IPS DF 6.9 (cell line): ENCODE data around the gene BACE1-AS.

Experiments used
- DNase-seq: peaks from one replicate; pipeline ENCODE4 v3.0.0-alpha.2; 2013; ENCODE audit warnings: low read depth, low spot score
- H3K27ac ChIP-seq: one replicate; pipeline ENCODE4 v1.5.1; 2013; ENCODE audit warnings: low read length, control low read depth
- H3K27me3 ChIP-seq: 2 replicates; pipeline ENCODE4 v1.6.1; 2013; ENCODE audit warnings: mild to moderate bottlenecking, low read length; ENCODE audit not compliant: control insufficient read depth, insufficient read depth
- H3K36me3 ChIP-seq: 2 replicates; pipeline ENCODE4 v1.6.1; 2013; ENCODE audit warnings: low read length; ENCODE audit not compliant: control insufficient read depth, insufficient read depth
- H3K4me1 ChIP-seq: 2 replicates; pipeline ENCODE4 v1.6.1; 2013; ENCODE audit warnings: low read length; ENCODE audit not compliant: control insufficient read depth, insufficient read depth
- H3K4me3 ChIP-seq: 2 replicates; pipeline ENCODE4 v1.5.1; 2013; ENCODE audit warnings: mild to moderate bottlenecking, low read length
- H3K9me3 ChIP-seq: 2 replicates; pipeline ENCODE4 v1.6.1; 2013; ENCODE audit warnings: low read length, inconsistent platforms; ENCODE audit not compliant: control insufficient read depth, insufficient read depth
- WGBS: extraction: QIAGEN DNeasy Blood & Tissue Kit; methylation state at CpG from one replicate; pipeline ENCODE4 v1.1.7; 2013; ENCODE audit warnings: mixed read lengths, missing lambda C conversion rate; ENCODE audit not compliant: insufficient read length, insufficient coverage; 5-methylcytosine and 5-hydroxymethylcytosine counted together

BACE1-AS gene

DNA sequence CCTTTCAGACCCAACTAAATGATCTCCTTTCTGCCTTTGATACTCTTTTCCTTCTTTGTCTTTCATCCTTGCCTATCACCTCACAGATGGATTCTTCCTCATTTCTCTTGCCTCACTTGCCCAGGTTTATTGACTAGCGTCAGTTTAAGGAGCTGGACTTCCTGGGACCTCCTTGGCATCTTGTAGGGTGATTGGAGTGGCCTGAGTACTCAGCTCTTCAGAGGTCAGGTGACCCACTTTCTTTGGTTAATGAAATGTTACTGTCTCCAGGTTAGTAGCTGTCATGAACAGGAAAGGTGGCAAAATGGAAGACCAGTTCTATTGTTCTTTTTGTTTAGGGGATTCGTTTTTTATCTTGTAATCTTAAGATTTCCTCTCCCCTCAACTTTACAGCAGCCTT, 4.6 kb upstream of the BACE1-AS start:
- no peak for DNase-seq
- no peaks in the 10 kb centered on the region for H3K27me3 ChIP-seq
- WGBS = no CpG with 5 or more reads among the region's 2 CpGs
- no peaks in the 10 kb centered on the region for H3K4me1 ChIP-seq
- peaks cover 19% of the 10 kb centered on the region; the same call in 1 of the 2 replicates for H3K36me3 ChIP-seq
- no peaks in the 10 kb centered on the region for H3K9me3 ChIP-seq
- H3K4me3 ChIP-seq = no peak overlapping the region
- no peak overlapping the region for H3K27ac ChIP-seq

DNA sequence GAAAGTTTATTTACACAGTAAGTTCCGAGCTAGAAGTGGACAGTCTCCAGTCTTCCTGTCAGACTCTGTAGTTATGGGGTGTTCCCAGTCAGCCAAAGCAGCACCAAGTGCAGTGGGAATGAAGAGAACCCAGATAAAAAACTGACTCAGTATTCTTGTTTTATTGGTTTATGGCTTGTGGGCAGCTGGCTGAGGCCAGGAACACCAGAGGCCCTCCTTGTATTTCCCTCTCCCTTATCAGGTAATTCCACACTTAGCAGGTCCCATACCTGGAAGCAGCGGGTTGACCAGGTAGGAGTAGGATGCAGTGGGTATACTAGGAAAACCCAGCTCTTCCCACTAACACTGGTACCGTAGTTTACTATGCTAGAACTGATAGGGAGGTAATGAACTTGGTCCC, 3.5 kb upstream of the BACE1-AS start:
- Histone ChIP-seq H3K27me3 (no peaks in the 10 kb centered on the region), H3K27ac (no peak overlapping the region), H3K4me1 (no peaks in the 10 kb centered on the region), H3K4me3 (no peak overlapping the region), H3K36me3 (peaks cover 12% of the 10 kb centered on the region; the same call in 1 of the 2 replicates), H3K9me3 (no peaks in the 10 kb centered on the region)
- no CpG with 5 or more reads among the region's 3 CpGs for WGBS
- DNase-seq = no peak

DNA sequence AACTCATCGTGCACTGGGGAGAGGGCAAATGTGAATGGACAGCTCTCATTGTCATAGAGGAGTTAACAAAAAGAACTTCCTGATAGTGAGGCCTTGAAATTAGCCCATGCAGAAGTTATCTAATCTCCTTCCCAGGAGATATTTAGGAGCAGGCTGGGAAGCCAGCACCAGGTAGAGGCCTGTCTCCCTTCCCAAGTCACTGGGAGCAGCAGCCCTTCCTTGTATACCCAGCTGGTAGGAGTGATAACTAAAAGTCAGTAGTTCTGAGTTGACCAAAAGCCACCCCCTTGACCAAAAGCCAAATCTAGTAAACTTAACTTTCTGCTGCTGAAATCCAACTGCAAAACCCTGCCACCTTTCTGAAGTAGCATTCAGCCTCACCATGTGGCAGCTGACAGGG, 1.4 kb upstream of the BACE1-AS start:
- Histone ChIP-seq H3K27ac (no peak overlapping the region), H3K4me3 (no peak overlapping the region), H3K36me3 (peaks cover 9% of the 10 kb centered on the region; the same call in 1 of the 2 replicates), H3K27me3 (no peaks in the 10 kb centered on the region), H3K9me3 (no peaks in the 10 kb centered on the region), H3K4me1 (no peaks in the 10 kb centered on the region)
- no peak for DNase-seq
- no CpG with 5 or more reads among the region's 1 CpG for WGBS

DNA sequence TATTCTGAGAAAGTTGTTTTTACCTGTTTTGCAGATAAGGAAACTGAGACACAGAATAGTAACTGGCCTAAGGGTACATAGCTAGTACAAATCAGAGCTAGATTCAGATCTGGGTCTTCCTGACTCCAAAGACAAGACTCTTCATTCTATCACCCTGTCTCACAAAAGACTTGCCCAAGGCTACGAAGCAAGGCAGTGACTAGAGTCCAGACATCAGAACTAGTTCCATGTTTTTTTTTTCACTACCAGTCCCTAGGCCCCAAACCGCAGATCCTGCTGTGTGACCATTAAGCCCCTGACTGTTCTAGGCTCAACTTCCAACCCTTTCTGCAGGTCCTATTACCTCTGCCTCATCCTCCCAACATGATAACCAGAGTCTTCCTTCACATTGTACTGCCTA, 1.5 kb downstream of the BACE1-AS start:
- Histone ChIP-seq H3K4me3 (no peak overlapping the region), H3K27me3 (no peaks in the 10 kb centered on the region), H3K27ac (no peak overlapping the region), H3K4me1 (no peaks in the 10 kb centered on the region), H3K9me3 (no peaks in the 10 kb centered on the region), H3K36me3 (peaks cover 6% of the 10 kb centered on the region; the same call in 1 of the 2 replicates)
- no peak for DNase-seq
- WGBS = no CpG with 5 or more reads among the region's 2 CpGs

DNA sequence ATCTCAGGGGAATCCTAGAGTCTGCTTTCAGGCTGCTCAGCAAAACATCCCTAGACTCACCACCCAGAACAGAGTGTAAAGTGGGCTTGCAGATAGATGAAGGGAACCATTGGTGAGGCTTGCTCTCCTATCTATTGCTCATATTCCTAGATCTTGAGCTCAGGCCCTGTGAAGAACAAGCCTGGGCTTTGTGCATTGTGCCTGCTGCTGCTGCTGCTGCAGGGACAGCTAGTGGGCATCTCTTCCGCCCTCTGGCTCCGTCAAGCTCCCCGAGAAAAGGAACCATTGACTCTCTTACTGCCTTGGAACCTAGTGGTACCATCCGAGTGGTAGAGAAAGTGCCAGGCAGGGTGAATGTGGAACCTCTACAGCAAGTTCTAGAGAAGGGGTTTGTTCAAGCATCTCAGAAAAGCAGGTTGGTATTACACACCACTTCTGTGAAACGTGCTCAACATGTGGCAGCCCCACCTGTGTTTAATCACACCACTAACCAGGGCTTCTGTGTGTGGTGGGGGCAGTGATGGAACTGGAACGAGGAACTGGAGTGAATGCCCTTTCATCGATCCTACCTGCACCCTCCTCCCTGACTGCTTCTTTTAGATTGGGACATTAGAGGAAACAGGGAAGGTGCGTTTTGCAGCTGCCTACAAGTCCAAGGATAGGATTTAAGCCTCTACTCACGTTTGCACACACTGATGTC, 4.4 kb downstream of the BACE1-AS start:
- H3K27me3 ChIP-seq = no peaks in the 10 kb centered on the region
- H3K27ac ChIP-seq = no peak overlapping the region
- no peak overlapping the region for H3K4me3 ChIP-seq
- no peaks in the 10 kb centered on the region for H3K36me3 ChIP-seq
- H3K9me3 ChIP-seq = no peaks in the 10 kb centered on the region
- no peak for DNase-seq
- H3K4me1 ChIP-seq = peaks cover 4% of the 10 kb centered on the region
- no CpG with 5 or more reads among the region's 9 CpGs for WGBS

DNA sequence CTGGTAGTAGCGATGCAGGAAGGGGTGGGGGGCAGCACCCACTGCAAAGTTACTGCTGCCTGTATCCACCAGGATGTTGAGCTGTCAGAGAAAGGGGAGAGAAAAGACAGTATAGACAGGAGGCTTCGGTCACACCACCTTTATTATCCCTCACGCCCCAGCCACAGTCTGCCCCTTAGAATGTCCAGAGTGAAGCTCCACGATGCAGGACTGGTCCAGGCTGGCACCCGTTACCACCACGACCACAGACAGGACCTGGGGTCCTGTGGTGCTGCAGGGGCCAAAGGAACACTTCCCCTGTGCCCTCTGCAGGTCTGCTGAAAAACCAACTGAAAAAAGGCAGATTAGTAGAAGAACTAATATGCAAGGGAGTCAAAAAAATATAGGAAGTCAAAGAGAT, 5.7 kb downstream of the BACE1-AS start:
- H3K4me3 ChIP-seq = no peak overlapping the region
- H3K4me1 ChIP-seq = peaks cover 4% of the 10 kb centered on the region
- DNase-seq = no peak
- H3K27ac ChIP-seq = no peak overlapping the region
- no peaks in the 10 kb centered on the region for H3K27me3 ChIP-seq
- no peaks in the 10 kb centered on the region for H3K36me3 ChIP-seq
- no peaks in the 10 kb centered on the region for H3K9me3 ChIP-seq
- no CpG with 5 or more reads among the region's 6 CpGs for WGBS

DNA sequence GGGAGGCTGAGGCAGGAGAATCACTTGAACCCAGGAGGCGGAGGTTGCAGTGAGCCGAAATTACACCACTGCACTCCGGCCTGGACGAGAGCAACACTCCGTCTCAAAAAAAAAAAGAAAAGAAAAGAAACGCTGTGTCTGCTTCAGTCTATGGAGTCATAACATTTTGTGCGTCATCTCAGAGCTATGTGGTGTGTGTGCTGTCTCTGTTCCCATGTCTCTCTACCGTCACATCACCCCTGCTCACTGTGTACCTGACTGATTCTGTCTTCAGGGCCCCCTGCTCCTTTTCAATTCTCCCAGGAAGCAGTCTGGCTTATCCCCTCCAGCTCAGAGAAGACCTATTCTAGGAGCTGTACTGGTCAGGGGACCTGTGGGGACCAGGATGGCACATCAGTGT, 7.0 kb downstream of the BACE1-AS start:
- WGBS = no CpG with 5 or more reads among the region's 8 CpGs
- peaks cover 5% of the 10 kb centered on the region for H3K4me1 ChIP-seq
- H3K4me3 ChIP-seq = no peak overlapping the region
- H3K9me3 ChIP-seq = no peaks in the 10 kb centered on the region
- H3K27ac ChIP-seq = no peak overlapping the region
- no peaks in the 10 kb centered on the region for H3K36me3 ChIP-seq
- no peaks in the 10 kb centered on the region for H3K27me3 ChIP-seq
- DNase-seq = no peak

DNA sequence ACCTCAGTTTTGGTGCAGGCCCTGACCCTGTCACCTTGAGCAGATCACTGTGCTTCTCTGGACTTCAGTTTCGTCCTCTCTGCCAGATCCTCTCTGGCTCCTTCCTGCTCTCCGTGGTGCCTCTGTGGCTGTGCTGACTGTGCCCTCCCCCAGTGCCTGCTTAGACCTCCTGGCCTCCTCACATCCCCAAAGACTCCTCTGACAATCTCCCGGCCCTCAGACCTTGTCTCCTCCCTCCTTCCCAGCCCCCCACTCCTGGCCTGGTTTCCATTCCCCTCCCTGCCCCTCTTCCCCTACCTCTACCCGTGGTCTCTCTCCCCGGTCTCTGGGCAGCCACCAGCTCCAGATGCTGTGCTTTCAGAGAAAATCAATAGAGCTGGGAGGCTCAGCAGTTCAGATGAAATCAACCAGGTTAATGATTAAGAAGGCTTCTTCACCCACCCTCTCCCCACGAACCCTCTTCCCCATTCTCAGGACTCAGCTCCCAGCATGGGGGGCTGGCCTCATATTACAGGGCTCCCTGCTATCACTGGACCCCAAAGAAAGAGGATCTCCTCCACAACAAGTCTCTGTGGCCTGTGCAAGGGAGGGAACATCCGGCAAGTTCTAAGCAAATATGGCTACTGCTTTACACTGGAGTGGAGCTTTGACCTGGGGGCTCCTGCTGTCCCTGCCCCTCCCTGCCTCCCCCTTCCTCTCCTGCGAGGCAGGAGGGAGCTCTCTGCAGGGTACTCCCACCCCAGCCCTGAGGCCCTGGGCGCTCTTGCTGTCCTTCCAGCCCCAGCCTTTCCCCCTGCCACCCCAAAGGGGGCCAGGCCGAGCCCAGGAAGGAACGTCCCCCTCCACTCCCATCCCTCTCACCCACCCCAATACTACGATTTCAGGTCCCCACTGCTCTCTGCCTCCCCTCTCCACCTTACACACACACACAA, 8.5 kb downstream of the BACE1-AS start:
- 100% methylated on average over 1 of the region's 12 CpGs for WGBS
- Histone ChIP-seq H3K27me3 (no peaks in the 10 kb centered on the region), H3K36me3 (no peaks in the 10 kb centered on the region), H3K4me1 (peaks cover 6% of the 10 kb centered on the region), H3K27ac (no peak overlapping the region), H3K4me3 (no peak overlapping the region), H3K9me3 (no peaks in the 10 kb centered on the region)
- no peak for DNase-seq

DNA sequence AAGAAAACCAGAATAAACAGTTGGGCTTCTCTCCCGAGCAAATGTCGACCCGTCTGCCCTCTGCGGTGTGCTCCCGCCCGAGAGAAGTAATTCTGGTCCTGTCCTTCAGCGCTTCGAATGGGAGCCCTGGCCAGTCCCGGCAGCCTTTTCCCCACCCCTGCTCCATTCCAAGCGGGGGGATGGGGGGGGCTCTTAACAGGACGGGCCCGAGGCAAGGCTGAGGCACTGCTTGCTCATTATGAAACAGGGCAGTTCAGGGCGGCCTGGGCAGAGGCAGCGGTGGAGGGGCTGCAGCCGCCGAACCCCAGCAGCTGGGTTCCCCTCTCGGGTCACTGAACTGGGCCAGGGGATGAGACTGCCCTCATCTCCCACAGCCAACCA, 9.1 kb downstream of the BACE1-AS start:
- DNase-seq = no peak

DNA sequence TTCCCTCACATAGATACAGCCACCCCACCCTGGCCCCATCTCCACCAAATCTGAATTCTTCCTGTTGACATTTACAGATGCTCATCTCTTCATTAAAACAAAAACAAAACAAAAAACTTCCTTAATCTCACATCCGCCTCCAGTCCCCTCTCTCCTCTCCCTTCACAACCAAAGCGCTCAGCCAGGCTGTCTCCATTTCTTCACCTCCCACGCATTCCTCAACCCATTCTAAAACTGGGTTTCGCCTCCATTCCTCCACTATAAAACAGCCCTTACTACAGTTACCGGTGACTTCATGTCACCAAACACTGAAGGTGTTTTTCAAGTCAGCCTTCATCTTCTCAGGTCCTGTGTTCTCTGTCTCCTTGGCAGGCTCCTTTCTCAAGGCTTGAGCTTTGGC, 9.6 kb downstream of the BACE1-AS start:
- H3K9me3 ChIP-seq = no peaks in the 10 kb centered on the region
- no peak for DNase-seq
- 100% methylated on average over 4 of the region's 5 CpGs for WGBS
- no peak overlapping the region for H3K4me3 ChIP-seq
- no peak overlapping the region for H3K27ac ChIP-seq
- no peaks in the 10 kb centered on the region for H3K36me3 ChIP-seq
- peaks cover 6% of the 10 kb centered on the region for H3K4me1 ChIP-seq
- no peaks in the 10 kb centered on the region for H3K27me3 ChIP-seq

More for the DNA sequence above, 9.1 kb downstream of the BACE1-AS start:
- Histone ChIP-seq H3K27me3 (no peaks in the 10 kb centered on the region), H3K9me3 (no peaks in the 10 kb centered on the region), H3K4me3 (no peak overlapping the region), H3K36me3 (no peaks in the 10 kb centered on the region), H3K4me1 (peaks cover 6% of the 10 kb centered on the region), H3K27ac (no peak overlapping the region)
- no CpG with 5 or more reads among the region's 17 CpGs for WGBS
